NCI-H1694 treated with DMSO at 0.1 percent for 48 hours (cell line): ENCODE measurements around the gene FBLL1.
A peak's percentile ranks its signal among the peaks of the same experiment; 100 is the strongest.
"Not testable (repeated sequence)": the region's sequence is repeated elsewhere in the genome, so short reads cannot be mapped to it uniquely, and the experiment has no call there.

Experiments
- DNase-seq: peaks from one replicate; lab custom pipeline; 2025; lab: John Stamatoyannopoulos, UW

FBLL1 gene

GRCh38 chr5:168552146-168552545, 23.0 kb downstream of the FBLL1 start:
- DNase-seq, result no peak

- no peak for DNase-seq
These were observed 24.4 kb downstream of the FBLL1 start for GRCh38 chr5:168553377-168554130.

- no peak for DNase-seq
These were observed 28.3 kb downstream of the FBLL1 start for GRCh38 chr5:168557389-168557788.

GRCh38 chr5:168562279-168562678, 33.2 kb downstream of the FBLL1 start:
- DNase-seq, result no peak

GRCh38 chr5:168563959-168564358, 34.9 kb downstream of the FBLL1 start:
- DNase-seq, result no peak

- DNase-seq, result no peak
These were observed 39.6 kb downstream of the FBLL1 start for GRCh38 chr5:168568738-168569137.

GRCh38 chr5:168570490-168571328, 41.6 kb downstream of the FBLL1 start:
- DNase-seq, result no peak

- DNase-seq, result not testable (repeated sequence)
These were observed 44.6 kb downstream of the FBLL1 start for GRCh38 chr5:168573663-168574062.

- not testable (repeated sequence) for DNase-seq
These were observed 45.1 kb downstream of the FBLL1 start for GRCh38 chr5:168574156-168574555.

- DNase-seq, result no peak
These were observed 46.6 kb downstream of the FBLL1 start for GRCh38 chr5:168575391-168576372.

GRCh38 chr5:168578006-168578405, 48.9 kb downstream of the FBLL1 start:
- no peak for DNase-seq

- peak; percentile 41 for DNase-seq
These were observed 49.7 kb downstream of the FBLL1 start, which contains the start of gene PANK3 for GRCh38 chr5:168578538-168579487. Gene PANK3, minus strand, starts transcription at chr5:168579368. Its CDS starts 85 bp downstream, at chr5:168579283.

GRCh38 chr5:168579488-168580226, 50.6 kb downstream of the FBLL1 start:
- DNase-seq, result peak; percentile 96

GRCh38 chr5:168580227-168580508, 51.1 kb downstream of the FBLL1 start:
- DNase-seq, result no peak
